ENCODE measurements around the gene OR10V1.

DNA sequence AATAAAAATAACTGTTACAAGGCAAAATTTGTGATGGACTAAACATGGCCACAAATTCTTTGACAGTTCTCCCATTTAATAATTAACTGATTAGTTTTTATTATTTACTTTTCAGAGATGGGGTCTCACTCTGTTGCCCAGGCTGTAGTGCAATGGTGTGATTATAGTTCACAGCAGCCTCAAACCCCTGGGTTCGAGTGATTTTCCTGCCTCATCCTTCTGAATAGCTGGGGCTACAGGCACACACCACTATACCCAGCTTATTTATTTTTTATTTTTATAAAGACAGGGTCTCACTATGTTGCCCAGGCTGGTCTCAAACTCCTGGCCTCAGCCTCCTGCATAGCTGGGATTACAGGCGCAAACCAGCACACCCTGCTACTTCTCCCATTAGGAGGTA, 40.4 kb downstream of the OR10V1 start:
- TF ChIP-seq, protein P1, sequence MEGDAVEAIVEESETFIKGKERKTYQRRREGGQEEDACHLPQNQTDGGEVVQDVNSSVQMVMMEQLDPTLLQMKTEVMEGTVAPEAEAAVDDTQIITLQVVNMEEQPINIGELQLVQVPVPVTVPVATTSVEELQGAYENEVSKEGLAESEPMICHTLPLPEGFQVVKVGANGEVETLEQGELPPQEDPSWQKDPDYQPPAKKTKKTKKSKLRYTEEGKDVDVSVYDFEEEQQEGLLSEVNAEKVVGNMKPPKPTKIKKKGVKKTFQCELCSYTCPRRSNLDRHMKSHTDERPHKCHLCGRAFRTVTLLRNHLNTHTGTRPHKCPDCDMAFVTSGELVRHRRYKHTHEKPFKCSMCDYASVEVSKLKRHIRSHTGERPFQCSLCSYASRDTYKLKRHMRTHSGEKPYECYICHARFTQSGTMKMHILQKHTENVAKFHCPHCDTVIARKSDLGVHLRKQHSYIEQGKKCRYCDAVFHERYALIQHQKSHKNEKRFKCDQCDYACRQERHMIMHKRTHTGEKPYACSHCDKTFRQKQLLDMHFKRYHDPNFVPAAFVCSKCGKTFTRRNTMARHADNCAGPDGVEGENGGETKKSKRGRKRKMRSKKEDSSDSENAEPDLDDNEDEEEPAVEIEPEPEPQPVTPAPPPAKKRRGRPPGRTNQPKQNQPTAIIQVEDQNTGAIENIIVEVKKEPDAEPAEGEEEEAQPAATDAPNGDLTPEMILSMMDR (IDR thresholded peaks at IDR 0.05 in 8 of 11, conservative IDR thresholded peaks at IDR 0.05 in 3 of 11) = no peak
- no peak for TF ChIP-seq POLR2A (IDR thresholded peaks at IDR 0.05)

Measured in spleen (tissue), 7 donors.